GM19395 (cell line): ENCODE data around the gene GLCE.
"Not testable (repeated sequence)": the region's sequence is repeated elsewhere in the genome, so short reads cannot be mapped to it uniquely, and the experiment has no call there.

Experiments used
- ATAC-seq: cut with Tn5 transposase; IDR thresholded peaks from one replicate; pipeline ENCODE4 v1.9.1; 2021; ENCODE audit warnings: mild to moderate bottlenecking, moderate library complexity; ENCODE audit not compliant: unreplicated experiment

GLCE gene

DNA sequence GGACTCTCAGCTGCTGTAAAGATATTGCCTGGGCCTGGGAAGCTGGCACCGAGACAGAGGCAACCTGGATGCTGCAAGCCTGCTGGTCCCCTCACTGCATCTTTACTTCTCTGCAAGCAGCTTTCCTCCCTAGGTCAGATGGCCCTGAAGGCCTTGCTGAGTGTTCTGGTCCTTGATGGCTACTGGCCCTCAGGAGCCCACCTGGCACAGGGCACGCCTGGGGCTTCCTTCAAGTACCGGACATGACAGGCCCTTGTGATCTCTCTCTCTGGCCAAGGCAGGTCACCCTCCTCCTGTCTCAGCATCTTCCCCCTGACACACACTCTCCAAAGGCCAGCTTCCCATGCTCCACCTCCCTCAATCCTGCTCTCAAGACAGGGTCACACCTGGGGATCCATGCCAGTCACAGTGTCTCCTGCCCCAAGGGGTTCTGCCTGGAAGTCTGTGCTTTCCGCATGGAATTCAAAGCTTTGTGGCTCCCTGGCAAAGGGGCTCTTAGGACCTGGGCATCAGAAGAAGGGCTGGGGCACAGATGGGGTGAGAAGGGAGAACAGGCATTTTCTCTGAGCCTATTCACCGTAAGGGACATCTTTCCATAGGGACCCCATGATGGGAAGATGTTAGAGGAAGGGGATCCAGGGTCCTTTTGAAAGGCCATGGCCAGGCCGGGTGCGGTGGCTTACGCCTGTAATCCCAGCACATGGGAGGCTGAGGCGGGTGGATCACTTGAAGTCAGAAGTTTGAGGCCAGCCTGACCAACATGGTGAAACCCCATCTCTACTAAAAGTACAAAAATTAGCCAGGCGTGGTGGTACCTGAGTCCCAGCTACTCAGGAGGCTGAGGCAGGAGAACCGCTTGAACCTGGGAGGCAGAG lies 133.5 kb downstream of the GLCE start:
- no peak for ATAC-seq

- ATAC-seq, result no peak
These were observed 136.2 kb downstream of the GLCE start for GRCh38 chr15:69296606-69297005.

GRCh38 chr15:69297642-69298353 lies 137.4 kb downstream of the GLCE start:
- ATAC-seq, result no peak

DNA sequence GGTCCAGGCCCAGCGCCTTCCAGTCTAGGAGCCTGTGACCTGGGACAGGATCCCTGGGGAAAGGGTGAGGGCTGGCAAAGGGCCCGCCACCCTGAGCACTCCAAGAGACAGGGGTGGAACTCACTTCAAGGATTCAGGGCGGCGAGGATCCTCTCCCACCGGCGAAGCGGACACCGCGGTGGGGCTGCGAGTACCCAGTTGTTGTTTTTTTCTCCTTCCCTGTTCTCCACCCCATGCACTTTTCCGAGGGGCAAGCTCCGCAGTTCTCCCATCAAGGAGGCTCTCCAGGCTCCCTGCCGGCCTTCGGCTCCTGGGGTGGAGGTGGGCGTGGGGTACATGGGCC lies 137.9 kb downstream of the GLCE start:
- ATAC-seq, result no peak

- ATAC-seq, result no peak
These were observed 138.4 kb downstream of the GLCE start, which contains the start of gene PAQR5 for GRCh38 chr15:69298697-69299441. PAQR5 (plus strand) TSS chr15:69298912; CDS start chr15:69360081, 61,169 bp downstream.

- no peak for ATAC-seq
These were observed 139.0 kb downstream of the GLCE start for GRCh38 chr15:69299451-69299886.

- no peak for ATAC-seq
These were observed 139.6 kb downstream of the GLCE start for GRCh38 chr15:69299943-69300588.

DNA sequence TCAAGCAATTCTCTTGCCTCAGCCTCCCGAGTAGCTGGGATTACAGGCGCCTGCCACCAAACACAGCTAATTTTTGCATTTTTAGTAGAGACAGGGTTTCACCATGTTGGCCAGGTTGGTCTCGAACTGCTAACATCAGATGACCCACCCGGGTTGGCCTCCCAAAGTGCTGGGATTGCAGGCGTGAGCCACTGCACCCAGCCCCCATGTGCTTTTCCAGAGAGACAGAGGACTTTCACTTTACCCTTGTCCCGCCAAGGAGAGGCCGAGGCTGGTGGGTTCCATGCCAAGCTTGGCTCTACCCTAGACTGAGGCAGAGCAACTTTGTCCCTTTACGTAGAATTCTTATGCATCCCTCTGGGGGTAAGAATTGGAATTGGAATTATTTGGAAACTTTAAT lies 140.7 kb downstream of the GLCE start:
- ATAC-seq, result not testable (repeated sequence)

- ATAC-seq, result not testable (repeated sequence)
These were observed 141.7 kb downstream of the GLCE start for GRCh38 chr15:69302087-69302486.

GRCh38 chr15:69302929-69303328 lies 142.5 kb downstream of the GLCE start:
- no peak for ATAC-seq

GRCh38 chr15:69303337-69304181 lies 143.1 kb downstream of the GLCE start:
- ATAC-seq, result no peak

DNA sequence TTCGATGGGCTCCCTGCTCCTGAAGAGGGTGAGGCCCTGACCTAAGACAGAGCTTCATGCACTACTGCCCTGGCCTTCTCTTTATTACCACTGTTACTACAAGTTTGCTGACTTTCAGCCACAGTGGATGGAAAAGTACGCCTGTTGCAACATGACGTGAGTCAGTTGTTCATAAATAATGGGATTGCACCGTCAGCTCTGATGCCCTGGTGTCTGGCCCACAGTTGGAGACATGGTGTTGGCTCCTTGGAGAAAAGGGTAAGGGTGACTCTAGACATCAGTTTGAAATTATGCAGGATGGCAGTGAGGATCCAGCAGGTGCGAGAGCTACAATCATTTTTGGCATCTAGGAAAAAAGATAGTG lies 143.7 kb downstream of the GLCE start:
- no peak for ATAC-seq

GRCh38 chr15:69305204-69305931 lies 144.9 kb downstream of the GLCE start:
- ATAC-seq, result no peak

- ATAC-seq, result no peak
These were observed 145.6 kb downstream of the GLCE start for GRCh38 chr15:69305933-69306568.

- ATAC-seq, result no peak
These were observed 147.5 kb downstream of the GLCE start for GRCh38 chr15:69307939-69308338.

DNA sequence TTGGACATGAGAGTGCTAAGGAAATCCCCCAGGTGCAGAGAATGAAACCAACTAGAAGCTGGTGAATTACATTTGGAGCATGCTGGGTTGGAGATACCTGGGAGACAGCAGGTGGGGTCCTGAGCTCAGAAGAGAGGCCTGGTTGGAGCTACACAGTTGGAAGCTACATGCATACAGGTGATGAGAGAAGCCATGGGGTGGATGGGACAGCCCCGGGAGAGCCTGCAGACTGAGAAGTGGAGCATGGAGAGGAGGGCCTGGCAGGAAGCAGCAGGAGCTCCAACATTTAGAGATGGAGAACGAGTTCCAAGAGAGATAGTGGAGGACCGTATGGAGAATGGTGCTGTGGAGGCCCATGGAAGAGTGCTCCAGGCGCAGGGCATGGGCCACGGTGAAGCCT lies 148.5 kb downstream of the GLCE start:
- ATAC-seq, result no peak

DNA sequence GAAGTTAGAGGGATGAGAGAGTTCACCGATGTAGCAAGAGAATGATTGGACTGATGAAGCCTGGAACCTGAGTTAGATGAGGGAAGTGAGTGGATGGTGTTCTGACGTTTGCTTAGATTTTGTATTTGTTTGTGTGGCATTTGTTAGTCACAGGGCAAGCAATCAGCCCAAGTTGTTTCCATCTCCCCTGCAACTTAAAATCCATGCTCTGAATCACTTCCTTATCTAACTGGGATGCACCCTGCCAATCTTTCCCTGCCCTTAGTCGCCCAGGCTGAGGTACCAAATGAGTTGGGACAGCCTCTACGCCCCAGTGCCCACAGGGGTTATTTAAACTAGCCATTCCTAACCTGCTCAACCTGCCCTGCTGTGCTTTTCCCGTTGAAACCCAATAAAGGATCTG lies 150.9 kb downstream of the GLCE start:
- no peak for ATAC-seq

DNA sequence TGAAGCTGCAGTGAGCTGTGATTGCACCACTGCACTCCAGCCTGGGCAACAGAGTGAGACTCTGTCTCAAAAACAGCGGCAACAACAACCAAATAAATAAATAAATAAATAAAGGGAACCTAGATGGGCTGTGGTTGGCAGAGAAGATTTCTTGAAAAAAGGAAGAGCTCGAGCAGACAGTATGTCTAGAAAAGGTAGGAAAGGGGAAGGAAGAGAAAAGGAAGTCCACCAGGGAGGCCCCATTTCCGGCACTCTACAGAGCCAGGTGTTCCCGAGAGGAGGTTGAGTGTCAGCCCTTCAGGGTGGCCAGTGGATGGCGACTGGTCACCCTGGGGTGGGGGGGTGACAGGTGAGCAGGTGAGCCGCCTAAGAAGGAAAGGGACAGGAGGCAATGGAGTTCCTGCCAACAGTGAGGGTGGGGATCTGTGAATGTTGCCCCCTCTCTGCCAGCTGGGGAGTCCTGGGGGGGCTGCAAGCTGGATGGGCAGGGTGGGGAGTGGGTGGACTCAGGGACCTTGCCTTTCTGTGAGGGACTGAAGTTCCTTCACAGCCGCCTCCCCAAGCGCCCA lies 153.1 kb downstream of the GLCE start:
- no peak for ATAC-seq

- no peak for ATAC-seq
These were observed 153.7 kb downstream of the GLCE start for GRCh38 chr15:69314131-69314530.
